ENCODE measurements around the gene CAMK1D.
"Not testable (repeated sequence)": the region's sequence is repeated elsewhere in the genome, so short reads cannot be mapped to it uniquely, and the experiment has no call there.

CAMK1D gene

GRCh38 chr10:12489357-12489756 is 140.0 kb downstream of the CAMK1D start:
- DNase-seq (ENCODE audit: extremely low read depth in 1 of 2, low read depth in 1 of 2): no peak

GRCh38 chr10:12489806-12490205 is 140.5 kb downstream of the CAMK1D start:
- DNase-seq (ENCODE audit: extremely low read depth in 1 of 2, low read depth in 1 of 2): no peak

GRCh38 chr10:12490963-12491362 is 141.6 kb downstream of the CAMK1D start:
- DNase-seq (ENCODE audit: extremely low read depth in 1 of 2, low read depth in 1 of 2): no peak

GRCh38 chr10:12491491-12491890 is 142.1 kb downstream of the CAMK1D start:
- no peak for DNase-seq (ENCODE audit: extremely low read depth in 1 of 2, low read depth in 1 of 2)

GRCh38 chr10:12492016-12492415 is 142.7 kb downstream of the CAMK1D start:
- DNase-seq (ENCODE audit: extremely low read depth in 1 of 2, low read depth in 1 of 2): no peak

- DNase-seq (ENCODE audit: extremely low read depth in 1 of 2, low read depth in 1 of 2): not testable (repeated sequence)
Measured at GRCh38 chr10:12497046-12497445, 147.7 kb downstream of the CAMK1D start.

- no peak for DNase-seq (ENCODE audit: extremely low read depth in 1 of 2, low read depth in 1 of 2)
Measured at GRCh38 chr10:12499076-12499986, 150.0 kb downstream of the CAMK1D start.

- DNase-seq (ENCODE audit: extremely low read depth in 1 of 2, low read depth in 1 of 2): no peak
Measured at GRCh38 chr10:12500381-12501303, 151.3 kb downstream of the CAMK1D start.

- DNase-seq (ENCODE audit: extremely low read depth in 1 of 2, low read depth in 1 of 2): no peak
Measured at GRCh38 chr10:12501324-12501723, 152.0 kb downstream of the CAMK1D start.

- DNase-seq (ENCODE audit: extremely low read depth in 1 of 2, low read depth in 1 of 2): no peak
Measured at GRCh38 chr10:12501841-12502525, 152.6 kb downstream of the CAMK1D start.

GRCh38 chr10:12502526-12503274 is 153.4 kb downstream of the CAMK1D start:
- DNase-seq (ENCODE audit: extremely low read depth in 1 of 2, low read depth in 1 of 2): no peak

- DNase-seq (ENCODE audit: extremely low read depth in 1 of 2, low read depth in 1 of 2): no peak
Measured at GRCh38 chr10:12503311-12503710, 154.0 kb downstream of the CAMK1D start.

- DNase-seq (ENCODE audit: extremely low read depth in 1 of 2, low read depth in 1 of 2): no peak
Measured at GRCh38 chr10:12504176-12504575, 154.8 kb downstream of the CAMK1D start.

GRCh38 chr10:12504628-12505027 is 155.3 kb downstream of the CAMK1D start:
- no peak for DNase-seq (ENCODE audit: extremely low read depth in 1 of 2, low read depth in 1 of 2)

GRCh38 chr10:12505683-12506082 is 156.3 kb downstream of the CAMK1D start:
- no peak for DNase-seq (ENCODE audit: extremely low read depth in 1 of 2, low read depth in 1 of 2)

- no peak for DNase-seq (ENCODE audit: extremely low read depth in 1 of 2, low read depth in 1 of 2)
Measured at GRCh38 chr10:12507165-12507850, 158.0 kb downstream of the CAMK1D start.

GRCh38 chr10:12508165-12508564 is 158.8 kb downstream of the CAMK1D start:
- no peak for DNase-seq (ENCODE audit: extremely low read depth in 1 of 2, low read depth in 1 of 2)

GRCh38 chr10:12509016-12509793 is 159.9 kb downstream of the CAMK1D start:
- no peak for DNase-seq (ENCODE audit: extremely low read depth in 1 of 2, low read depth in 1 of 2)

GRCh38 chr10:12509794-12510100 is 160.4 kb downstream of the CAMK1D start:
- DNase-seq (ENCODE audit: extremely low read depth in 1 of 2, low read depth in 1 of 2): no peak

All from activated CD8-positive, alpha-beta memory T cell treated with anti-CD3 and anti-CD28 coated beads for 1 hour (primary cell).